ENCODE data around the gene SHC3. TPM values are rescaled to one million over a fixed set of nuclear protein-coding genes. Genes with fewer than 3 reads are reported as not detected.
A peak's percentile ranks its signal among the peaks of the same experiment; 100 is the strongest.

Gene SHC3
- polyA plus RNA-seq, 3 donors: 2.2 to 2.7 (median 2.5) TPM

- no peak for DNase-seq (ENCODE audit: low read depth in 3 of 3, low spot score in 2 of 3)
Observed at GRCh38 chr9:89113851-89114250, 64.8 kb downstream of the SHC3 start.

DNA sequence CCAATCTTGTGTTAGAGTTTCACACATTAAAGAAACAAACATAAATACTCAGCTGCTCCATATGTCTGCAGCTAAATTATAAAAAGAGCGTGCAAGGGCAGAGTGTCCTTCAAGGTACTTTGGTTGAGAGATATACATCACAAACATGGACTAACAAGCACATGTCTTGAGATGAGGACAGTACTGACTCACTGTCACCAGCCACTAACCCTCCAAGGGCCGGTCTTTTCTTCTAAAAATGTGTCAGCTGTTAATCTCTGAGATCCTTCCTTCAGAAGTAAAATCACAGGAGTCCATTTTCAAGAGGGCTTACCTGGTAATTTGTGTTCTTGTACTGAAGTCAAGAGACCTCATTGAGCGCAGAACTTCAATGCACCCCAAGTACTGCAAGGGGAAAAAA, 66.4 kb downstream of the SHC3 start:
- DNase-seq (ENCODE audit: low read depth in 3 of 3, low spot score in 2 of 3): no peak

GRCh38 chr9:89109666-89110065, 69.0 kb downstream of the SHC3 start:
- DNase-seq (ENCODE audit: low read depth in 3 of 3, low spot score in 2 of 3): no peak

GRCh38 chr9:89107406-89107805, 71.2 kb downstream of the SHC3 start:
- no peak for DNase-seq (ENCODE audit: low read depth in 3 of 3, low spot score in 2 of 3)

DNA sequence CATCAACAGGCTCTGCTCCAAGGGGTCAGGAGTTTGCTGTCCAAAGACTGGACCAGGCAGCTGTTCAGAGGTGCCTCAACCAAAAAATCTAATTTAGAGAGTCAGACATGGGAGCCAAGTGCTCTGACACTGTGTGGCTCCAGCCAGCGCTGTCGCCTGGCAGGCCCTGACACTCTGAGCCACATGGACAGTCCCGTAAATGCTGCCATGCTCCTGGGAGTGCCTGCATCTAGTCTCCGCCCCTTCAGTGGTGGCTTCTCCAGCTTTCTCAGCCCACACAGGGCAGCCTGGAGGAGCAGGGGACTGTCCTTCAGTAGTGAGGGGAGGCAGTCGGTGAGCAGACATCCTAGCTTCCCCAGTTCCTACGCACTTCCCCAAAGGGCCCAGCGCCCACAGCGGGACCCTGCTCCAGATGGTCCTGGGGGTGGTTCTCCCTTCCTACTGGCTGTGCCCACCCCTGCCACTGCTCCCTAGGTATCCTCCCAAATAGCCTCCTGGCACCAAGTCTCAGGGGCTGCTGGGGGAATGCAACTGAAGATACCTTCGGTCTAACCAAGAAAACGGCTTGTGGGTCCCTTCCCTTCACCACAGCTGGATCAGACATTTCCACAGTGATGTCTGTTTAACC, 72.3 kb downstream of the SHC3 start:
- no peak for DNase-seq (ENCODE audit: low read depth in 3 of 3, low spot score in 2 of 3)

- no peak for DNase-seq (ENCODE audit: low read depth in 3 of 3, low spot score in 2 of 3)
Observed at GRCh38 chr9:89104821-89105220, 73.8 kb downstream of the SHC3 start.

- no peak for DNase-seq (ENCODE audit: low read depth in 3 of 3, low spot score in 2 of 3)
Observed at GRCh38 chr9:89097219-89097618, 81.4 kb downstream of the SHC3 start.

- no peak for DNase-seq (ENCODE audit: low read depth in 3 of 3, low spot score in 2 of 3)
Observed at GRCh38 chr9:89096807-89097206, 81.8 kb downstream of the SHC3 start.

- no peak for DNase-seq (ENCODE audit: low read depth in 3 of 3, low spot score in 2 of 3)
Observed at GRCh38 chr9:89095761-89096528, 82.7 kb downstream of the SHC3 start.

- DNase-seq (ENCODE audit: low read depth in 3 of 3, low spot score in 2 of 3): no peak
Observed at GRCh38 chr9:89093201-89093975, 85.2 kb downstream of the SHC3 start.

DNA sequence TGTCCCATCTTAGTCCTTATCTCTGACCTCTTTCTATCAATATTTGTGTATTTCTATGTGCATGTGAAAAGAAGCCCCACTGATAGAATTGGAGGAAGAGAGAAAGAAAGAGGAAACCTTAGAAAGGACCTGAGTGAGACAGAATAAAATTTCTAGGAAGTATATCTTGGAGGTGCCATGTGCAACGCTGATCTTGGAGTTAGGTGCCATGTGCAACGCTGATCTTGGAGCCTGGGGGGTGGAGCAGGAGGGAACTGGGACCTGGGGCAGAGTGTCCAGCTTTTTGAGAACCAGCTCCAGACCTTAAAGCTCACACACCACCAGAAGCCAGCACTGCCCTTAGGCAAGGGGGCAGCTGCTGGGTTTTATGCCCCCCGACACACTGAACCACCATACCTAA, 89.4 kb downstream of the SHC3 start:
- no peak for DNase-seq (ENCODE audit: low read depth in 3 of 3, low spot score in 2 of 3)

DNA sequence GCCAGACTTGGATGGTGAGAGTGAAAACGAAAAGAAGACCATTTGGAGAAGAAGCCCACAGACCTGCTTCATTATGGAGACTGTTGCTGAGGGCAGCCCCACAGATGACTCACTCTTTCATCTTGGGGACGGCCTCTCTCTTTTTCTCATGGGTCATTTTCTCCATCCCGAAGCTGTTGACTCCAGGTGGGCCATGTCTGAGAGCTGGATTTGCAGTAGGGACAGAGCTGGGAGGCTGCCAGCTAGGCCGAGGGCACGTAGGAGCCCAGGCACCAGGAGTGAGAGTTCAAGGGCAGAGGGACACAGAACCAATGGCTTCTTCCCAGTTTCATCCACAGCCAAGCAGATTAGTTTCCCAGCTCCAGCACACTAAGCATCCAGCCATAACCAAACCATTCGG, 95.0 kb downstream of the SHC3 start:
- no peak for DNase-seq (ENCODE audit: low read depth in 3 of 3, low spot score in 2 of 3)

- DNase-seq (ENCODE audit: low read depth in 3 of 3, low spot score in 2 of 3): no peak
Observed at GRCh38 chr9:89080193-89080592, 98.4 kb downstream of the SHC3 start.

DNA sequence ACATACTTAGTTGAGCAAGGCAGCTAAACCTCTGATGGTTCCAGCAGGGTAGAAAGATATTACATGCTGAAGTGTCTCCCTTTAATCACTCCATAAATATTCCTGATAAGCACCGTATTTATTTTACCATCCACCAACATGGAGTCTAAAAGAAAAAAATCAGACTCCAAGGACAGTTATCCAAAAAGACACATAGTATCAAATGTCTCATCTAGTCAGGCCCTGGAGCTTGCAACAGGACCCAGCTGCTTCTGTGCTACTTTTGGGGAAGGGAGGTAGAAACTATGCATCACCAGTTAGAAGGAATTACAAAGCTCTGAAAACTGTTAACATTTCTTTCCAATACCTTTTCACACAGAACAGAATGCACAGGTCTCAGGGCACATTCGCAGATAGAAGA, 99.2 kb downstream of the SHC3 start:
- peak in 2 of 3 donors; percentile 18 to 32 for DNase-seq (ENCODE audit: low read depth in 3 of 3, low spot score in 2 of 3)

GRCh38 chr9:89078860-89079259, 99.8 kb downstream of the SHC3 start:
- no peak for DNase-seq (ENCODE audit: low read depth in 3 of 3, low spot score in 2 of 3)

DNA sequence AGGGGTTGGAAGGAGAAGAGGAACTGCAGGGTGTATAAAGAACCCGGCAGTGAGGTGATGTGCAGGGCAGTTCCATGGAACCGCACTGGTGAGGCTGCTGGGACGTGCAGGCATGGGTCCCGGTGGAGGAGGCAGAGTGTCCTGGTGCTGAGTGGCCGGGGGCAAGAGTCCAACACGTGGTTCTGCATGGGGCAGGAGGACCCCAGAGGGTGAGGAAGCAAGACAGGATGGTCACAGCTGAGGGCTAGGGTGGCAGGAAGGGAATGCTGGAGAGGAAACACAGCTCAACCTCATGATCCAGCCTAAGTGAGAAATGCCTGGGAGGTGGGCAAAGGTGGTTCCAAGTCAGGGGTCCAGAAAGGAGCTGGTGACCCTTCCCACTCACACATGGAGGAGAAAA, 100.2 kb downstream of the SHC3 start:
- DNase-seq (ENCODE audit: low read depth in 3 of 3, low spot score in 2 of 3): no peak

- DNase-seq (ENCODE audit: low read depth in 3 of 3, low spot score in 2 of 3): no peak
Observed at GRCh38 chr9:89077519-89077918, 101.1 kb downstream of the SHC3 start.

GRCh38 chr9:89073397-89073796, 105.2 kb downstream of the SHC3 start:
- DNase-seq (ENCODE audit: low read depth in 3 of 3, low spot score in 2 of 3): no peak

GRCh38 chr9:89071591-89071990, 107.0 kb downstream of the SHC3 start:
- DNase-seq (ENCODE audit: low read depth in 3 of 3, low spot score in 2 of 3): no peak

GRCh38 chr9:89066835-89067234, 111.8 kb downstream of the SHC3 start:
- no peak for DNase-seq (ENCODE audit: low read depth in 3 of 3, low spot score in 2 of 3)

DNA sequence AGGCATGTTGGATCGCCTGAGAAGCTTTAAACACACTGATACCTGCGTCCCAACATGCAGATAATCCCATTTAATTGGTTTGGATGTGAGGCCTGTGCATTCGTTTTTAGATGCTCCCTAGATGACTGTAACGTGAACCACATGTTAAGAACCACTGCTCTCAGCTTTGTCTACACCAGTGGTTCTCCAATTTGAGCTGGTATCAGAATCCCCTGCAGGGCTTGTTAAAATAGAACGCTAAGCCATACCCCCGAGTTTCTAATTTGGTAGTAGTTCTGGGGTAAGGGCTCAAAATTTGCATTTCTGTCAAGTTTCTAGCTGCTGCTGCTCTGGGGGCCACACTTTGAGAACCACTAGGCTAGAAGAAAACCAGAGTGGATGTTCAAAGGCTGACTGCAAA, 112.7 kb downstream of the SHC3 start:
- DNase-seq (ENCODE audit: low read depth in 3 of 3, low spot score in 2 of 3): no peak

- DNase-seq (ENCODE audit: low read depth in 3 of 3, low spot score in 2 of 3): no peak
Observed at GRCh38 chr9:89060790-89061189, 117.8 kb downstream of the SHC3 start.

All from right renal cortex interstitium (tissue), 3 donors.